ENCODE data around the gene PDE4B. TPM values are rescaled to one million over a fixed set of nuclear protein-coding genes. Genes with fewer than 3 reads are reported as not detected.

Gene PDE4B
- total RNA-seq, 2 experiments from 2014 or later, result 2.4 to 3.1 TPM

Small RNA genes within 50 kb of the gene (small RNA-seq; reads per million reads assigned to genes)
- not detected for gene RN7SL854P
- gene RNU4-88P, result not detected
